ENCODE measurements around the gene RBX1.

GRCh38 chr22:40979871-40980270 is 28.7 kb downstream of the RBX1 start:
- TF ChIP-seq, protein P1, sequence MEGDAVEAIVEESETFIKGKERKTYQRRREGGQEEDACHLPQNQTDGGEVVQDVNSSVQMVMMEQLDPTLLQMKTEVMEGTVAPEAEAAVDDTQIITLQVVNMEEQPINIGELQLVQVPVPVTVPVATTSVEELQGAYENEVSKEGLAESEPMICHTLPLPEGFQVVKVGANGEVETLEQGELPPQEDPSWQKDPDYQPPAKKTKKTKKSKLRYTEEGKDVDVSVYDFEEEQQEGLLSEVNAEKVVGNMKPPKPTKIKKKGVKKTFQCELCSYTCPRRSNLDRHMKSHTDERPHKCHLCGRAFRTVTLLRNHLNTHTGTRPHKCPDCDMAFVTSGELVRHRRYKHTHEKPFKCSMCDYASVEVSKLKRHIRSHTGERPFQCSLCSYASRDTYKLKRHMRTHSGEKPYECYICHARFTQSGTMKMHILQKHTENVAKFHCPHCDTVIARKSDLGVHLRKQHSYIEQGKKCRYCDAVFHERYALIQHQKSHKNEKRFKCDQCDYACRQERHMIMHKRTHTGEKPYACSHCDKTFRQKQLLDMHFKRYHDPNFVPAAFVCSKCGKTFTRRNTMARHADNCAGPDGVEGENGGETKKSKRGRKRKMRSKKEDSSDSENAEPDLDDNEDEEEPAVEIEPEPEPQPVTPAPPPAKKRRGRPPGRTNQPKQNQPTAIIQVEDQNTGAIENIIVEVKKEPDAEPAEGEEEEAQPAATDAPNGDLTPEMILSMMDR (IDR thresholded peaks at IDR 0.05; ENCODE audit: low read depth, low read length), result no peak
- no peak for TF ChIP-seq MAX (IDR thresholded peaks at IDR 0.05; ENCODE audit: low read depth, low read length)

Measured in NB4 (cell line).